HG03565 (cell line): ENCODE measurements around the gene ATXN7L3.

Experiments
- ATAC-seq: cut with Tn5 transposase; IDR thresholded peaks from one replicate; pipeline ENCODE4 v1.9.1; 2021; ENCODE audit warnings: mild to moderate bottlenecking, moderate library complexity; ENCODE audit not compliant: unreplicated experiment

The ATXN7L3 gene

GRCh38 chr17:44202756-44203155 lies 3.1 kb upstream of the ATXN7L3 start:
- no peak for ATAC-seq

GRCh38 chr17:44200478-44201155 lies 933 bp upstream of the ATXN7L3 start:
- no peak for ATAC-seq

GRCh38 chr17:44198721-44199552 lies 747 bp downstream of the ATXN7L3 start:
- ATAC-seq: peak; percentile 5

GRCh38 chr17:44197980-44198720 lies 1.5 kb downstream of the ATXN7L3 start:
- ATAC-seq: no peak

- ATAC-seq: no peak
Measured at GRCh38 chr17:44197107-44197506, 2.6 kb downstream of the ATXN7L3 start.

- no peak for ATAC-seq
Measured at GRCh38 chr17:44193326-44194084, 6.2 kb downstream of the ATXN7L3 start.

- no peak for ATAC-seq
Measured at GRCh38 chr17:44192750-44193149, 6.9 kb downstream of the ATXN7L3 start.

- ATAC-seq: no peak
Measured at GRCh38 chr17:44191941-44192496, 7.7 kb downstream of the ATXN7L3 start.

- ATAC-seq: no peak
Measured at GRCh38 chr17:44191369-44191768, 8.3 kb downstream of the ATXN7L3 start.

GRCh38 chr17:44190481-44190880 lies 9.2 kb downstream of the ATXN7L3 start:
- no peak for ATAC-seq

- no peak for ATAC-seq
Measured at GRCh38 chr17:44188576-44189403, 10.9 kb downstream of the ATXN7L3 start.

GRCh38 chr17:44187131-44187899 lies 12.4 kb downstream of the ATXN7L3 start:
- no peak for ATAC-seq

- ATAC-seq: peak; percentile 90
Measured at GRCh38 chr17:44186307-44187130, 13.2 kb downstream of the ATXN7L3 start, which contains the start of gene TMUB2. TSS of gene TMUB2 (plus strand) at chr17:44186972. CDS start at chr17:44187709, 737 bp downstream.

- no peak for ATAC-seq
Measured at GRCh38 chr17:44184212-44184810, 15.4 kb downstream of the ATXN7L3 start.

GRCh38 chr17:44183024-44183423 lies 16.7 kb downstream of the ATXN7L3 start:
- no peak for ATAC-seq

- no peak for ATAC-seq
Measured at GRCh38 chr17:44178133-44178532, 21.6 kb downstream of the ATXN7L3 start.

- no peak for ATAC-seq
Measured at GRCh38 chr17:44177640-44178039, 22.0 kb downstream of the ATXN7L3 start.
